HAP-1 (cell line): ENCODE data around the gene FGF19.
"Not testable (repeated sequence)": the region's sequence is repeated elsewhere in the genome, so short reads cannot be mapped to it uniquely, and the experiment has no call there.

Experiments
- DNase-seq, 2 experiments: peaks; one replicate each; pipeline ENCODE4 v3.0.0-alpha.2; 2016 to 2020; ENCODE audit warnings: low spot score in 2 of 2
- H3K27me3 ChIP-seq: fragments of 250-450 bp; sonication (Bioruptor Pico); 2 replicates; pipeline ENCODE4 v1.5.1; 2020; ENCODE audit warnings: low read depth, mild to moderate bottlenecking, moderate library complexity
- H3K36me3 ChIP-seq: fragments of 250-450 bp; sonication (Bioruptor Pico); replicated peaks from 2 replicates; pipeline ENCODE4 v1.5.1; 2020; ENCODE audit warnings: mild to moderate bottlenecking
- H3K4me1 ChIP-seq: fragments of 250-450 bp; sonication (Bioruptor Pico); 2 replicates; pipeline ENCODE4 v1.5.1; 2020; ENCODE audit warnings: mild to moderate bottlenecking
- H3K4me3 ChIP-seq: fragments of 250-450 bp; sonication (Bioruptor Pico); 2 replicates; pipeline ENCODE4 v1.5.1; 2020; ENCODE audit warnings: mild to moderate bottlenecking, moderate library complexity
- H3K9me3 ChIP-seq: fragments of 250-450 bp; sonication (Bioruptor Pico); 2 replicates; pipeline ENCODE4 v1.5.1; 2020; ENCODE audit warnings: mild to moderate bottlenecking, moderate library complexity
- in situ Hi-C: fragments of 300-500 bp; cut with MboI; formaldehyde crosslinking; loops from 3 replicates; pipeline ENCODE4 v1.14.3; 2020; ENCODE audit warnings: low sequenced_read_pairs, inconsistent platforms, mixed read lengths

The FGF19 gene

DNA sequence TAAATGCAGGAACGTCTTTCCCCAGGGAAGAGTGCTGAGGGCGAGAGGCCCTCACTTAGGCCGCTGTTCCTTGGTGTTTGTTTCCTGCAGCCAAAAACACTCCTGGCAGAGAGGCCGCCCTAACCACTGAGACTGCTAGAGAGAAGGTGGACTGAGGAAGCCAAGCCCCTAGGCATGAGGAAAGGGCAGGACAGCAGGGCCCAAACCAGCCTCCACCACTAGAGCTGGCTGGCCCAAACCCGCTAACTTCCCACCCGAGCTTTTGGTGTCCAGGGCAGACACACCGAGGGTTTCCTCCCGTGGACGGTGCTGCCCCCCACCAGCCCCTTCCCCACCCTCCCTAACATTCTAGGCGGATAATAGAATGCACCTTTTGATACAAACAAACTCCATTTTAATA, 6.0 kb downstream of the FGF19 start:
- peaks cover 10% of the 10 kb centered on the region for H3K4me1 ChIP-seq
- in situ Hi-C loops, result no loop called here
- DNase-seq, result no peak
- no peaks in the 10 kb centered on the region for H3K9me3 ChIP-seq
- H3K36me3 ChIP-seq, result no peaks in the 10 kb centered on the region
- no peaks in the 10 kb centered on the region for H3K27me3 ChIP-seq
- H3K4me3 ChIP-seq, result no peak overlapping the region

DNA sequence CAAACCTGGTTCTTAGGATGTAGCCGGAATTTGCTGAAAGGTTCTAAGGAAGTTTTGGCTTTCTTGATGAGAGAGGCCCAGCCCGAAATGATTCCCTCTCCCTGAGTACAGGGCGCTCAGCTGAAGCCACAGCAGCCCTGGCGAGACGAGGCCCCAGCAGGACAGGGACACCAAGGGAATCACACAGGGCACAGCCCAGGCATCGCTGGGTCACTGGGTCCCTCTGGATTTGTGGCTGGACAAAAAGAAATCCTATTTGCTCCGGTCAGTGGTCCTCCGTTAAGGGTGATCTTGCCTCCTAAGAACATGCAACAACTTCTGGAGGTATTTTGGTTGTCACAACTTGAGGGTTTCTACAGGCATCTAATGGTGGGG, 6.4 kb downstream of the FGF19 start:
- Histone ChIP-seq H3K27me3 (no peaks in the 10 kb centered on the region), H3K4me3 (no peak overlapping the region), H3K36me3 (no peaks in the 10 kb centered on the region), H3K4me1 (peaks cover 7% of the 10 kb centered on the region), H3K9me3 (0 out of 2 replicates have a peak, but pooled peaks cover 2% of the 10 kb centered on the region)
- in situ Hi-C loops, result no loop called here
- no peak for DNase-seq

DNA sequence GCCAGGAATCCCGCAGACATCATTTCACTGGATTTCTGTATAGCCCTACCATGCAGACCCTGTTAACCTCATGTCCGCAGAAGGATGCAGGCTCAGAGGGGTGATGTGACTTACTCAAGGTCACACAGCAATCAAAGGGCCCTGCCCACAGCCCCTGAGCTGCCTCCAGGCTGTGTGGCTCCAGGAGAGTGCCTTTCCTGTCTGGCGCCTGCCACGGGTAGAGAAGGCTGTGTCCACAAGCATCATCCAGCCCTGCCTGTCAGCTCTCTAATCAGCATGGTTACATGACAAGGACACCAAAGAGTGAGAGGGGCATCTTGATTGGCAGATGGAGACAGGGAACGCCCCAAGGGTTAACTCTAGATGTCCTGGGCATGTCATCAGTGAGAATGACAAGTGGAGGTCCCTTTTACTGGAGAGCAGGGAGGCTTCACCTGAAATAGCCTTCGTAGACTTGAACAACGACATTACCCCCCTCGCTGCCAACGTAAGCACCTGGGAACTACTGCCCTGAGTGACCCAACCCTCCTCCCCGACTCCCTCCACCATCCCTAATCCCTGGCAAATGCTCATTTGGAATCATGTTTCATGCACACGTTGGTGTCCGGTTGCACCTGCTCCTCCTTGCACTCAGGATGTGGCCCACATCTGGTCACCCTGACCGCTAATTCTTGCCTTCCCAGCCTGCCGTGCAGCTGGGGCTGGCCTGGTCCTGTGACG, 6.9 kb downstream of the FGF19 start:
- in situ Hi-C loops, result no loop called here
- Histone ChIP-seq H3K4me1 (peaks cover 3% of the 10 kb centered on the region; the same call in 1 of the 2 replicates), H3K9me3 (0 out of 2 replicates have a peak, but pooled peaks cover 4% of the 10 kb centered on the region), H3K27me3 (no peaks in the 10 kb centered on the region), H3K36me3 (no peaks in the 10 kb centered on the region), H3K4me3 (no peak overlapping the region)
- DNase-seq, result no peak

DNA sequence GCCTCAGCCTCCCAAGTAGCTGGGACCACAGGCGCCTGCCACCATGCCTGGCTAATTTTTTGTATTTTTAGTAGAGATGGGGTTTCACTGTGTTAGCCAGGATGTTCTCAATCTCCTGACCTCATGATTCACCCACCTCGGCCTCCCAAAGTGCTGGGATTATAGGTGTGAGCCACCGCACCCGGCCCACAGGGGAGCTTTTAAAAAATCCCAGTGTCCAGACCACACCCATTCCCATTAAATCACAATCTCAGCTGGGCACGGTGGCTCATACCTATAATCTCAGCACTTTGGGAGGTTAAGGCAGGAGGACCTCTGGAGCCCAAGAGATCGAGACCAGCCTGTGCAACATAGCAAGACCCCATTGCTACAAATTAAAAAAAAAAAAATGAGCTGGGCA, 7.8 kb downstream of the FGF19 start:
- H3K9me3 ChIP-seq, H3K36me3 ChIP-seq, H3K27me3 ChIP-seq, DNase-seq, H3K4me1 ChIP-seq, in situ Hi-C loops, H3K4me3 ChIP-seq: not testable (repeated sequence)

DNA sequence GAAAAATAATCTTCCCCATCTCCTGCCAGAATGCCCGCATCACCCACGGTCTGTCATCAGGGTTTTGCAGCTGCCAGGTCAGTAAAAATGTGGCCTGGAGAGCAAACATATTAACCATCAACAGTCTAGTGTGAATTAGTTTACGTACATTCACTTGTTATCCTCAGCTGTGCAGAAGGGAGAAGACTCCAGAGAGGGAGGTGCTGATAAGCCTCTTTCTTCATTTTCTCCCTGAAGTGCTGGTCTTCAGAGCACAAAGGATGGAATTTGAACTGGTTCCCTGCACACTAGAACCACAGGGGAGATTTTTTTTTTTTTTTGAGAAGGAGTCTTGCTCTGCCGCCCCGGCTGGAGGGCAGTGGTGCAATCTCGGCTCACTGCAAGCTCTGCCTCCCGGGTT, 8.2 kb downstream of the FGF19 start:
- H3K27me3 ChIP-seq, result no peaks in the 10 kb centered on the region
- in situ Hi-C loops, result no loop called here

DNA sequence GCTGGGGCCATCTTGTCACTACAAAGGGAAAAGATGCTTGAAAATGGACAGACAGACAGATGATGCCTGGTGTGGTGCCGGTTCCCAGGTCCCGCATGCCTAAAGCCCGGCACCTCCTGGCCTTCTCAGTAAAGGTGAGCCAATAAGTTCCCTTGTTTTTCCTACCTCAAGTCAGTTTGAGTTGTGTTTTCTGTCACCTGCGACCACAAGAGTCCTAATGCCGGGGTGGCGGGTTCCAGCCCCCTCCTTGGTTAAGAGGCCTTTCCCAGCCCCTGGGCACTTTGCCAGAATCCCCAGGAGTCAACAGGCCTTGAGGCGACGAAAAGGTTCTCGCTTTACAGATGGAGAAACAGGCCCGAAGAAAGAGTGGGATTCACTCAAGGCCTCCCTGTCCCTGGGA, 9.0 kb downstream of the FGF19 start:
- 0 out of 2 replicates have a peak, but pooled peaks cover 4% of the 10 kb centered on the region for H3K9me3 ChIP-seq
- H3K36me3 ChIP-seq, result no peaks in the 10 kb centered on the region
- in situ Hi-C loops, result no loop called here
- no peak for DNase-seq
- H3K27me3 ChIP-seq, result no peaks in the 10 kb centered on the region
- no peak overlapping the region for H3K4me3 ChIP-seq
- H3K4me1 ChIP-seq, result no peaks in the 10 kb centered on the region

More for the DNA sequence above, 8.2 kb downstream of the FGF19 start:
- H3K36me3 ChIP-seq, result no peaks in the 10 kb centered on the region
- 0 out of 2 replicates have a peak, but pooled peaks cover 4% of the 10 kb centered on the region for H3K9me3 ChIP-seq
- H3K4me3 ChIP-seq, result no peak overlapping the region
- H3K4me1 ChIP-seq, result peaks cover under 1% of the 10 kb centered on the region; the same call in 1 of the 2 replicates
- DNase-seq, result no peak

DNA sequence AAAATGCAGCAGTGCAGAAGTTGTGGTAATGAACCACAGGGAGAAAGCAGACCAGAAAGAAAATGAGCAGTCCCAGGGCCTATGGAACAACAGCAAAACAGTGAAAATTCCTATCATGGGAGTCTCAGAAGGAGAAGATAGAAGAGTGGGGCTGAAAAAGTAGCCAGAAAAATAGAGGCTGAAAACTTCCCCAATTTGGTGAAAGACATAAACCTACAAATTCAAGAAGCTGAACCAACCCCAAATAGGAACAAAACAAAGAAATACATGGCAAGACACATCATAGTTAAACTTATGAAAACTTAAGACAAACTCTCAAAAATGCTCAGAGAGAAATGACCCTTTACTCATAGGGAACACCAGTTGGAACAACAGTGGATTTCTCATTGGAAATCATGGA, 11.4 kb downstream of the FGF19 start:
- 0 out of 2 replicates have a peak, but pooled peaks cover 4% of the 10 kb centered on the region for H3K9me3 ChIP-seq
- H3K4me1 ChIP-seq, result no peaks in the 10 kb centered on the region
- H3K36me3 ChIP-seq, result no peaks in the 10 kb centered on the region
- in situ Hi-C loops, result no loop called here
- H3K4me3 ChIP-seq, result no peak overlapping the region
- no peak for DNase-seq
- H3K27me3 ChIP-seq, result no peaks in the 10 kb centered on the region

DNA sequence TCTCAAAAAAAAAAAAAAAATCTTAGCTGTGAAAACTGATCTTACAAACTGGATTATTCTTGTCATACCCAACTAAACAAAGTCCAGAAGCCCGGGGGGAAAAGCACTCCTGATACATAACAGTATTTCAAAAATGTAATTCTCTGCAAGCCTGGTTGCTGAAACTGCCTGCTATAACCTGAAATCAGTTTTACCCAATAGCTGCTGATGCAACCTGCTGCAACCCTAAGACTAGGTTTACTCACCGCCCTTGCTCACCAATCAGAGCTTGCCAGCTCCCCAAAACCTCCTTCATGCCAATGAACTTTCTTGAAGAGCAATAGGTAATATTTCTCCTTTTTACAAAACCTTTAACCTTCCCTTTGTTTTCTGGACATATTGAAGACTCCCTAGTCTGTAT, 12.4 kb downstream of the FGF19 start:
- Histone ChIP-seq H3K36me3 (no peaks in the 10 kb centered on the region), H3K27me3 (no peaks in the 10 kb centered on the region), H3K9me3 (0 out of 2 replicates have a peak, but pooled peaks cover 4% of the 10 kb centered on the region), H3K4me1 (no peaks in the 10 kb centered on the region), H3K4me3 (no peak overlapping the region)
- DNase-seq, result no peak
- in situ Hi-C loops, result no loop called here

DNA sequence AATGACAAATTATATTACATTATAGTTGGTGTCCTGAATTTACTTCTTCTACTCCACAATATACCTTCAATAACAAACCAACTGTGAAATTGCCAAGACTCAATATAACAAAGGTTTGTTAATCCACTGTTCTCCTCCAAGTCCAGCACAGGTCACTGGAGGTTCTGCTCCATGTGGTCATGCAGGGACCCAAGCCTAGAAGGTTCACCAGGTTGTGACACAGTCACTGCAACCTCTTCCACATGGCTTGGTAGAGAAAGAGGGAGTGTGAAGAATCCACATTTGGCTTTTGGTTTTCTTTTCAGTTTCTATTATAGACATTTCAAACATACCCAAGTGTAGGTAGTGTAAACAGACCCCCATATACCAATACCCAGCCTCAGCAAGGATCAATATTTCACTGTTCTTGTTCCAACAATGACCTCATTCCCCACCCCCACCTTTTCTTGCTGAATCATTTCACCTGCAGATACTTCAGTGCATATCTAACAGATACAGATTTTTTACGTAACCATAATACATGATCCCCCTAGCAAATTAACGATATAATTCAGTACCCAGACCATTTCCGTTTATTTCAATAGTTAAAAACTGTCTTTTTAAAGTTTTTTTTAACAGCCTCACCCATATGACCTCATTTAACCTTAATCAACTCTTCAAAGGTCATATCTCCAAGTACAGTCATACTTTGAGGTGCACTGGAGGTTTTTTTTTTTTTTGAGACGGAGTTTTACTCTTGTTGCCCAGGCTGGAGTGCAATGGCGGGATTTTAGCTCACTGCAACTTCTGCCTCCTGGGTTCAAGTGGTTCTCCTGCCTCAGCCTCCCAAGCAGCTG, 14.1 kb downstream of the FGF19 start:
- Histone ChIP-seq H3K4me3 (no peak overlapping the region), H3K9me3 (0 out of 2 replicates have a peak, but pooled peaks cover 4% of the 10 kb centered on the region), H3K27me3 (no peaks in the 10 kb centered on the region), H3K4me1 (no peaks in the 10 kb centered on the region), H3K36me3 (no peaks in the 10 kb centered on the region)
- DNase-seq, result no peak
- in situ Hi-C loops, result loop anchor here (5.0 to 10.0 kb wide), 2 partner anchors 225 to 503 kb away; no protein-coding TSS in a partner anchor

DNA sequence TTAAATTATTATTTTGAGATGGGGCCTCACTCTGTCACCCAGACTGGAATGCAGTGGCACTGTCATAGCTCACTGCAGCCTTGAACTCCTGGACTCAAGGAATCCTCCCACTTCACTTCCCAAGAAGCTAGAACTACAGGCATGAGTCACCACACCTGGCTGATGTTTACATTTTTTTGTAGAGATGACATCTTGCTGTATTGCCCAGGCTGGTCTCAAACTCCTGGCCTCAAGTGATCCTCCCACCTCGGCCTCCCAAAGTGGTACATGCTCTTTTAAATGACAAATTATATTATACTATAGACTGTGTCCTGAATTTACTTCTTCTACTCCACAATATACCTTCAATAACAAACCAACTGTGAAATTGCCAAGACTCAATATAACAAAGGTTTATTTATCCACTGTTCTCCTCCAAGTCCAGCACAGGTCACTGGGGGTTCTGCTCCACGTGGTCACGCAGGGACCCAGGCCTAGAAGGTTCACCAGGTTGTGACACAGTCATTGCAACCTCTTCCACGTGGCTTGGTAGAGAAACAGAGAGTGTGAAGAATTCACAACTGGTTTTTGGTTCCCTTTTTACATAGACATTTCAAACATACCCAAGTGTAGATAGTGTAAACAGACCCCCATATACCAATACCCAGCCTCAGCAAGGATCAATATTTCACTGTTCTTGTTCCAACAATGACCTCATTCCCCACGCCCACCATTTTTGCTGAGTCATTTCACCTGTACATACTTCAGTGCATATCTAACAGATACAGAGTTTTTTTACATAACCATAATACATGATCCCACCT, 15.7 kb downstream of the FGF19 start:
- not testable (repeated sequence) for H3K4me1 ChIP-seq, H3K4me3 ChIP-seq, DNase-seq, H3K27me3 ChIP-seq, H3K36me3 ChIP-seq, H3K9me3 ChIP-seq
- in situ Hi-C loops, result loop anchor here (5.0 to 10.0 kb wide), 2 partner anchors 227 to 504 kb away; no protein-coding TSS in a partner anchor

DNA sequence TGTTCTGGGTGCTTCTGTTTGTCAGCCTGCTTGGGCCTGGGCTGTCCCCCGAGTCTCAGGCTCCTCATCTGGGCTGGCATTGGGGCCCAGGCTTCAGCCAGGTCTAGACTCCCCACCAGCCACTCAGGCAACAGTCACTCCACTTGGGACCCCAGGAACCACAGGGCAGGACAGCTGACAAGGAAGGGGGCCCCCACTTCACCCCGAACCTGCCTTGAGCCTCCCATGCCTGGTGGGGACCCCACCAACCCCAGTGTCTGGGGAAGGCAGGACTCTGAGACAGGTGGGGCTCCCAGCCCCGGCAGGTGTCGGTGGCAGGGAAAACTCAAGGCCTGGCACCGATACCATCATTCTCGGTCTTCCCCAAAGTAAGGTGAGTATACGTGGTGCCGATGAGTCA, 17.0 kb downstream of the FGF19 start:
- Histone ChIP-seq H3K36me3 (no peaks in the 10 kb centered on the region), H3K4me3 (no peak overlapping the region), H3K9me3 (no peaks in the 10 kb centered on the region), H3K4me1 (no peaks in the 10 kb centered on the region), H3K27me3 (no peaks in the 10 kb centered on the region)
- in situ Hi-C loops, result loop anchor here (5.0 to 10.0 kb wide), 2 partner anchors 228 to 505 kb away; no protein-coding TSS in a partner anchor
- DNase-seq, result no peak

DNA sequence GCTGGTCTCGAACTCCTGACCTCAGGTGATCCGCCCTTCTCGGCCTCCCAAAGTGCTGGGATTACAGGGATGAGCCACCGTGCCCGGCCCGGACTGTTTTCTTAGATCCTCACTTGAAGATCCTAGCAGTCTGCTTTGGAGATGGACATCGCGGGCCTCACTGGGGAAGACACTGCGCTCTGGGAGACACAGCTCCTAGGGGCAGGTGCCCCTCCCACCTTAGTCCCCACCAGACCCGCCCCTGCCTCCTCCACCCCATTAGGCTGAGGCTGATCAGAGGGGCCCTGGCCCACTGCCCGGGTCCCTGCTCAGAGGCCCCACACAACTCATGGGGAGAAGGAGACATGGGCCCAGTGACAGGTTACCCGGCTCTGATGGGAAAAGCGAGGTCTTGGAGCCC, 17.4 kb downstream of the FGF19 start:
- in situ Hi-C loops, result loop anchor here (5.0 to 10.0 kb wide), 2 partner anchors 228 to 506 kb away; no protein-coding TSS in a partner anchor
- Histone ChIP-seq H3K36me3 (no peaks in the 10 kb centered on the region), H3K9me3 (no peaks in the 10 kb centered on the region), H3K4me1 (no peaks in the 10 kb centered on the region), H3K4me3 (no peak overlapping the region), H3K27me3 (no peaks in the 10 kb centered on the region)
- no peak for DNase-seq

DNA sequence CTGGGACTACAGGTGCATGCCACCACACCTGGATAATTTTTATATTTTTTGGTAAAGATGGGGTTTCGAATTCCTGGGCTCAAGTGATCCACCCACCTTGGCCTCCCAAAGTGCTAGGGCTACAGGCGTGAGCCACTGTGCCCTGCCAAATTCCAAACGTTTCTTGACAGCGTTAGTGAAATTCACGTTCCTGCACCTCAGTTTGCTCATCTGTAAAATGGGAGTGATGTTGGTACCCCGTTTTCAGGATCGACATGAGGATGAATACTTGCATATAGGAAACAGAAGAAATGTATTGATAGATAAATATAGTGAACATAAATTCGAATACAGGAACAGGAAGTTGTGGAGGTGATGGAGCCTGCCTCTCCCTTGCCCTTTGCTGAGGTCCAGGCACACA, 18.5 kb downstream of the FGF19 start:
- in situ Hi-C loops, result loop anchor here (5.0 to 10.0 kb wide), 2 partner anchors 229 to 507 kb away; no protein-coding TSS in a partner anchor
- Histone ChIP-seq H3K9me3 (no peaks in the 10 kb centered on the region), H3K4me3 (no peak overlapping the region), H3K36me3 (no peaks in the 10 kb centered on the region), H3K4me1 (no peaks in the 10 kb centered on the region), H3K27me3 (no peaks in the 10 kb centered on the region)
- no peak for DNase-seq
